Neural cell (in vitro differentiated cells): ENCODE results near the gene DSPP. TPM values are rescaled to one million over a fixed set of nuclear protein-coding genes. Genes with fewer than 3 reads are reported as not detected.

ENCODE experiments used
- H2AFZ ChIP-seq: fragments of 200-600, 300-800 bp; sonication (generic), shearing (Covaris generic); 2 replicates; pipeline ENCODE4 v1.6.0; 2014; ENCODE audit warnings: low read depth, mild to moderate bottlenecking, antibody characterized with exemption, low read length, moderate library complexity
- H3F3A ChIP-seq: fragments of 200-600 bp; shearing (Covaris generic); 2 replicates; pipeline ENCODE4 v1.6.1; 2016; ENCODE audit warnings: mild to moderate bottlenecking, moderate library complexity, mixed read lengths, antibody characterized with exemption, low read length; ENCODE audit not compliant: insufficient read depth, poor library complexity, severe bottlenecking
- H3K27ac ChIP-seq: fragments of 200-600, 300-800 bp; sonication (generic), shearing (Covaris generic); 2 replicates; pipeline ENCODE4 v1.5.1; 2014; ENCODE audit warnings: mild to moderate bottlenecking, low read length, moderate library complexity
- H3K27me3 ChIP-seq: fragments of 300-800, 200-600 bp; sonication (generic), shearing (Covaris generic); 2 replicates; pipeline ENCODE4 v1.6.0; 2014; ENCODE audit warnings: mild to moderate bottlenecking, low read depth, low read length, moderate library complexity; ENCODE audit not compliant: insufficient read depth
- H3K36me3 ChIP-seq: fragments of 300-800, 200-600 bp; sonication (generic), shearing (Covaris generic); 2 replicates; pipeline ENCODE4 v1.5.1; 2014; ENCODE audit warnings: mild to moderate bottlenecking, antibody characterized with exemption, low read length, moderate library complexity; ENCODE audit not compliant: insufficient read depth
- H3K4me2 ChIP-seq: fragments of 300-800, 200-600 bp; sonication (generic), shearing (Covaris generic); 2 replicates; pipeline ENCODE4 v1.6.0; 2014; ENCODE audit warnings: mild to moderate bottlenecking, low read length
- H3K4me3 ChIP-seq: fragments of 300-800, 200-600 bp; sonication (generic), shearing (Covaris generic); 2 replicates; pipeline ENCODE4 v1.5.1; 2014; ENCODE audit warnings: mild to moderate bottlenecking, low read length, moderate library complexity
- H3K79me2 ChIP-seq: fragments of 200-600 bp; shearing (Covaris generic); replicated peaks from 2 replicates; pipeline ENCODE4 v1.6.0; 2014; ENCODE audit warnings: mild to moderate bottlenecking, low read length, moderate library complexity; ENCODE audit not compliant: insufficient read depth
- H3K9ac ChIP-seq: fragments of 300-800, 200-600 bp; sonication (generic), shearing (Covaris generic); 2 replicates; pipeline ENCODE4 v1.6.1; 2016; ENCODE audit warnings: mild to moderate bottlenecking, low read length, mixed read lengths
- H3K9me2 ChIP-seq: fragments of 200-600 bp; shearing (Covaris generic); 2 replicates; pipeline ENCODE4 v1.6.1; 2016; ENCODE audit warnings: mild to moderate bottlenecking, low read length, mixed read lengths; ENCODE audit not compliant: insufficient read depth
- H3K9me3 ChIP-seq: fragments of 200-600, 300-800 bp; sonication (generic), shearing (Covaris generic); 2 replicates; pipeline ENCODE4 v1.6.1; 2016; ENCODE audit warnings: mild to moderate bottlenecking, mixed run types, low read length, moderate library complexity, mixed read lengths
- H4K20me1 ChIP-seq: fragments of 200-600 bp; shearing (Covaris generic); 2 replicates; pipeline ENCODE4 v1.6.1; 2016; ENCODE audit warnings: mild to moderate bottlenecking, mixed run types; ENCODE audit not compliant: insufficient read depth
- CTCF ChIP-seq: fragments of 450-650 bp; IDR thresholded peaks from 2 replicates; pipeline ENCODE4 v1.5.1; 2014; ENCODE audit warnings: antibody characterized with exemption, mild to moderate bottlenecking, moderate library complexity; ENCODE audit not compliant: poor library complexity, severe bottlenecking
- EP300 ChIP-seq: fragments of 450-650 bp; conservative IDR thresholded peaks from 2 replicates; pipeline ENCODE4 v1.6.1; 2014; ENCODE audit warnings: antibody characterized with exemption, mild to moderate bottlenecking, moderate library complexity; ENCODE audit not compliant: poor library complexity, severe bottlenecking
- EZH2 ChIP-seq: fragments of 200-600, 300-800 bp; shearing (Covaris generic), sonication (generic); IDR thresholded peaks from 2 replicates; pipeline ENCODE4 v1.6.1; 2014; ENCODE audit warnings: antibody characterized with exemption, low read length, borderline replicate concordance, mild to moderate bottlenecking; ENCODE audit not compliant: insufficient read depth, poor library complexity, severe bottlenecking
- MXI1 ChIP-seq: fragments of 450-650 bp; conservative IDR thresholded peaks from 2 replicates; pipeline ENCODE4 v1.6.1; 2014; ENCODE audit warnings: antibody characterized with exemption, mild to moderate bottlenecking; ENCODE audit not compliant: poor library complexity, severe bottlenecking
- POLR2AphosphoS5 ChIP-seq: IDR thresholded peaks from 2 replicates; pipeline ENCODE4 v1.6.1; 2012
- RAD21 ChIP-seq: fragments of 450-650 bp; conservative IDR thresholded peaks from 2 replicates; pipeline ENCODE4 v1.6.1; 2014; ENCODE audit warnings: antibody characterized with exemption, mild to moderate bottlenecking, moderate library complexity
- REST ChIP-seq: IDR thresholded peaks from 2 replicates; pipeline ENCODE4 v1.6.1; 2012; ENCODE audit warnings: borderline replicate concordance
- SMC3 ChIP-seq: fragments of 450-650 bp; conservative IDR thresholded peaks from 2 replicates; pipeline ENCODE4 v1.6.1; 2014; ENCODE audit warnings: antibody characterized with exemption, mild to moderate bottlenecking, moderate library complexity; ENCODE audit not compliant: poor library complexity
- TAF1 ChIP-seq: IDR thresholded peaks from 2 replicates; pipeline ENCODE4 v1.6.1; 2012; ENCODE audit warnings: low read depth
- polyA plus RNA-seq: library from polyadenylated mRNA; depleted of rRNA; stranded (reverse); fragments of >200 nt; gene quantifications from 2 replicates; pipeline ENCODE4 v1.2.3, GENCODE V29; 2014

DSPP gene
- polyA plus RNA-seq, 1 donor from 2014 or later = not detected

GRCh38 chr4:87659247-87659931, 51.1 kb downstream of the DSPP start:
- Histone ChIP-seq H4K20me1 (no peaks in the 10 kb centered on the region), H3K79me2 (no peaks in the 10 kb centered on the region), H3K36me3 (no peaks in the 10 kb centered on the region), H3K9me3 (no peaks in the 10 kb centered on the region), H3K4me3 (no peak overlapping the region), H3K27me3 (no peaks in the 10 kb centered on the region), H3K27ac (no peak overlapping the region), H2AFZ (no peak overlapping the region), H3K9ac (no peak overlapping the region), H3K9me2 (no peaks in the 10 kb centered on the region), H3F3A (no peaks in the 10 kb centered on the region), H3K4me2 (no peak overlapping the region)
- TF ChIP-seq MXI1 = no peak
- TF ChIP-seq RAD21 = no peak
- no peak for TF ChIP-seq SMC3
- no peak for TF ChIP-seq EZH2
- no peak for TF ChIP-seq CTCF
- no peak for TF ChIP-seq TAF1
- TF ChIP-seq EP300 = no peak
- no peak for TF ChIP-seq REST
- TF ChIP-seq POLR2AphosphoS5 = no peak

- Histone ChIP-seq H3K79me2 (no peaks in the 10 kb centered on the region), H3K9me3 (no peaks in the 10 kb centered on the region), H3K4me2 (no peak overlapping the region), H3K4me3 (no peak overlapping the region), H3F3A (no peaks in the 10 kb centered on the region), H4K20me1 (no peaks in the 10 kb centered on the region), H2AFZ (no peak overlapping the region), H3K36me3 (no peaks in the 10 kb centered on the region), H3K9me2 (no peaks in the 10 kb centered on the region), H3K9ac (no peak overlapping the region), H3K27ac (no peak overlapping the region), H3K27me3 (no peaks in the 10 kb centered on the region)
- TF ChIP-seq MXI1 (no peak), POLR2AphosphoS5 (peak; percentile 38), EZH2 (no peak)
These were observed 54.5 kb downstream of the DSPP start for GRCh38 chr4:87662871-87663270.

Other genes with a start within 250 kb of the DSPP start
- gene HSD17B11, start 217.3 kb upstream of the DSPP start, polyA plus RNA-seq = 2.2 and 3.4 TPM in 2 replicates
- gene NUDT9, start 186.0 kb upstream of the DSPP start, polyA plus RNA-seq = 22.4 and 25.5 TPM in 2 replicates
- gene SPARCL1, start 79.2 kb upstream of the DSPP start, polyA plus RNA-seq = 0.89 TPM in 1 of 2 replicates, not detected in the other
- gene DMP1, start 41.8 kb downstream of the DSPP start, polyA plus RNA-seq = 0.20 and 0.48 TPM in 2 replicates
- not detected in 2 replicates for gene IBSP, start 191.0 kb downstream of the DSPP start, polyA plus RNA-seq
- gene MEPE, start 224.4 kb downstream of the DSPP start, polyA plus RNA-seq = not detected in 2 replicates